Effector memory CD4-positive, alpha-beta T cell (primary cell): ENCODE data around the gene POLQ.
"Not testable (repeated sequence)": the region's sequence is repeated elsewhere in the genome, so short reads cannot be mapped to it uniquely, and the experiment has no call there.

ENCODE experiments used
- DNase-seq, 3 donors: peaks; one replicate each; pipeline ENCODE4 v3.0.0-alpha.2; 2020
- H3K27ac ChIP-seq: 2 replicates; pipeline ENCODE4 v1.7.0; 2013; ENCODE audit warnings: mild to moderate bottlenecking, low read length, moderate library complexity; ENCODE audit not compliant: insufficient read depth, poor library complexity, severe bottlenecking
- H3K27me3 ChIP-seq: replicated peaks from 2 replicates; pipeline ENCODE4 v1.7.0; 2013; ENCODE audit warnings: mild to moderate bottlenecking, low read length; ENCODE audit not compliant: insufficient read depth, control insufficient read depth, poor library complexity, severe bottlenecking
- H3K36me3 ChIP-seq: 2 replicates; pipeline ENCODE4 v1.7.0; 2013; ENCODE audit warnings: mild to moderate bottlenecking, low read length, moderate library complexity; ENCODE audit not compliant: control insufficient read depth, insufficient read depth
- H3K4me1 ChIP-seq: 2 replicates; pipeline ENCODE4 v1.7.0; 2013; ENCODE audit warnings: low read length, mild to moderate bottlenecking; ENCODE audit not compliant: control insufficient read depth, insufficient read depth, poor library complexity, severe bottlenecking
- H3K4me3 ChIP-seq: 2 replicates; pipeline ENCODE4 v1.7.0; 2013; ENCODE audit warnings: low read length, low read depth, mild to moderate bottlenecking; ENCODE audit not compliant: insufficient read depth, poor library complexity, severe bottlenecking
- H3K9me3 ChIP-seq: 2 replicates; pipeline ENCODE4 v1.7.0; 2013; ENCODE audit warnings: mild to moderate bottlenecking, low read length, moderate library complexity; ENCODE audit not compliant: control insufficient read depth
- total RNA-seq, 3 donors: gene quantifications; one replicate each; lab custom pipeline; 2026; lab: John Stamatoyannopoulos, UW

POLQ gene
- 1.2 to 2.1 (median 1.6) reads per million in 3 donors for total RNA-seq

GRCh38 chr3:121545574-121546455 is at the start of gene POLQ:
Gene POLQ (minus strand): TSS chr3:121545988. CDS start chr3:121545877, 111 bp downstream.
- Histone ChIP-seq H3K36me3 (no peaks in the 10 kb centered on the region), H3K4me1 (peaks cover 6% of the 10 kb centered on the region), H3K4me3 (peak within 1 kb of the TSS; percentile 73), H3K9me3 (no peaks in the 10 kb centered on the region), H3K27ac (peak within 1 kb of the TSS; percentile 48), H3K27me3 (no peaks in the 10 kb centered on the region)
- DNase-seq: peak; percentile 72 to 78 (median 75)

GRCh38 chr3:121594850-121595249 is 49.1 kb upstream of the POLQ start:
- H3K9me3 ChIP-seq: no peaks in the 10 kb centered on the region
- no peaks in the 10 kb centered on the region for H3K36me3 ChIP-seq
- no peaks in the 10 kb centered on the region for H3K4me1 ChIP-seq
- no peak overlapping the region for H3K4me3 ChIP-seq
- H3K27ac ChIP-seq: no peak overlapping the region
- DNase-seq: no peak
- H3K27me3 ChIP-seq: no peaks in the 10 kb centered on the region

- not testable (repeated sequence) for H3K4me3 ChIP-seq, DNase-seq, H3K9me3 ChIP-seq, H3K27me3 ChIP-seq, H3K4me1 ChIP-seq, H3K36me3 ChIP-seq, H3K27ac ChIP-seq
Observed at GRCh38 chr3:121593806-121594205, 48.0 kb upstream of the POLQ start.

GRCh38 chr3:121592856-121593702 is 47.3 kb upstream of the POLQ start, which contains the start of gene FBXO40:
Gene FBXO40 (plus strand): TSS chr3:121593379. CDS start chr3:121620576, 27,197 bp downstream.
- Histone ChIP-seq H3K27me3 (no peaks in the 10 kb centered on the region), H3K36me3 (no peaks in the 10 kb centered on the region), H3K27ac (no peak within 1 kb of the TSS), H3K4me3 (no peak within 1 kb of the TSS), H3K9me3 (no peaks in the 10 kb centered on the region), H3K4me1 (no peaks in the 10 kb centered on the region)
- no peak for DNase-seq

GRCh38 chr3:121584418-121584817 is 38.6 kb upstream of the POLQ start:
- no peak overlapping the region for H3K27ac ChIP-seq
- no peak for DNase-seq
- no peaks in the 10 kb centered on the region for H3K36me3 ChIP-seq
- no peaks in the 10 kb centered on the region for H3K4me1 ChIP-seq
- no peak overlapping the region for H3K4me3 ChIP-seq
- H3K9me3 ChIP-seq: no peaks in the 10 kb centered on the region
- no peaks in the 10 kb centered on the region for H3K27me3 ChIP-seq

GRCh38 chr3:121581691-121582090 is 35.9 kb upstream of the POLQ start:
- Histone ChIP-seq H3K4me1 (no peaks in the 10 kb centered on the region), H3K27ac (no peak overlapping the region), H3K36me3 (no peaks in the 10 kb centered on the region), H3K9me3 (no peaks in the 10 kb centered on the region), H3K4me3 (no peak overlapping the region), H3K27me3 (no peaks in the 10 kb centered on the region)
- DNase-seq: no peak

GRCh38 chr3:121574449-121574848 is 28.7 kb upstream of the POLQ start:
- Histone ChIP-seq H3K27me3 (no peaks in the 10 kb centered on the region), H3K4me3 (no peak overlapping the region), H3K9me3 (no peaks in the 10 kb centered on the region), H3K27ac (no peak overlapping the region), H3K4me1 (no peaks in the 10 kb centered on the region), H3K36me3 (no peaks in the 10 kb centered on the region)
- no peak for DNase-seq

GRCh38 chr3:121567649-121568048 is 21.9 kb upstream of the POLQ start, which contains the start of gene ARGFX:
Gene ARGFX (plus strand): TSS chr3:121567949. CDS start chr3:121570714, 2,765 bp downstream.
- DNase-seq: no peak
- Histone ChIP-seq H3K4me1 (no peaks in the 10 kb centered on the region), H3K27ac (no peak within 1 kb of the TSS), H3K27me3 (no peaks in the 10 kb centered on the region), H3K36me3 (no peaks in the 10 kb centered on the region), H3K4me3 (no peak within 1 kb of the TSS), H3K9me3 (no peaks in the 10 kb centered on the region)

GRCh38 chr3:121566773-121567172 is 21.0 kb upstream of the POLQ start:
- no peaks in the 10 kb centered on the region for H3K27me3 ChIP-seq
- DNase-seq: no peak
- no peaks in the 10 kb centered on the region for H3K36me3 ChIP-seq
- H3K4me3 ChIP-seq: no peak overlapping the region
- no peaks in the 10 kb centered on the region for H3K4me1 ChIP-seq
- H3K9me3 ChIP-seq: no peaks in the 10 kb centered on the region
- H3K27ac ChIP-seq: no peak overlapping the region
